Activated CD8-positive, alpha-beta memory T cell treated with anti-CD3 and anti-CD28 coated beads for 1 hour (primary cell): ENCODE data around the gene ABHD12.

Experiments used
- DNase-seq, 2 donors: peaks; one replicate each; pipeline ENCODE4 v3.0.0-alpha.2; 2020; ENCODE audit warnings: low read depth in 1 of 2; ENCODE audit errors: extremely low read depth in 1 of 2

Gene ABHD12

DNA sequence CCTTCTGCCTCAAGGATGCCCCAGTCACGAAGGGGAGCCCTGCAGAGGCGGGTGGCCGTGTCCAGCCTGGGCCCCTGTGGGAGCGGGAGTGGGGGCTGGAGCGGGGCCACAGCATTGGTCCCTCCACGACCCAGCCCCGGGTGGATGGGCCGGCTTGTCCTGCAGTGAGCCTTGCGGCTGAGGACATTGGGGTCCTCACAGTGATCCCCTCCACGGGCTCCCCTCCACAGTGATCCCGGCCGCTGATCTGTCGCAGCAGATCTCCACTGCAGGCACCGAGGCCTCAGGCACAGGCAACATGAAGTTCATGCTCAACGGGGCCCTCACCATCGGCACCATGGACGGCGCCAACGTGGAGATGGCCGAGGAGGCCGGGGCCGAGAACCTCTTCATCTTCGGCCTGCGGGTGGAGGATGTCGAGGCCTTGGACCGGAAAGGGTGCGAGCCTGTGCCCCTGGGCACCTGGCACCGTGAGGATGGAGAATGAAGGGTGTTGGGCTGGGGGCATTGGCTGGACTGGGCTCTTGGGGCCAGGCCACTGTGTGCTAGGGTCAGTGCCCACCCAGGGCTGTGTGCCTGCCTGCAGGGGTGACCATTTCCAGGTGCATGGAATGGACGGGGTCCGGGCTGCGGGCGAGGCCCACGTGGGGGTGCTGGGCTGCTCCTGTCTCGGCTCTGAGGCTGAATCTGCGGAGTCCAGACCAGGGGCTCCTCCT is 98.3 kb downstream of the ABHD12 start:
- no peak for DNase-seq

DNA sequence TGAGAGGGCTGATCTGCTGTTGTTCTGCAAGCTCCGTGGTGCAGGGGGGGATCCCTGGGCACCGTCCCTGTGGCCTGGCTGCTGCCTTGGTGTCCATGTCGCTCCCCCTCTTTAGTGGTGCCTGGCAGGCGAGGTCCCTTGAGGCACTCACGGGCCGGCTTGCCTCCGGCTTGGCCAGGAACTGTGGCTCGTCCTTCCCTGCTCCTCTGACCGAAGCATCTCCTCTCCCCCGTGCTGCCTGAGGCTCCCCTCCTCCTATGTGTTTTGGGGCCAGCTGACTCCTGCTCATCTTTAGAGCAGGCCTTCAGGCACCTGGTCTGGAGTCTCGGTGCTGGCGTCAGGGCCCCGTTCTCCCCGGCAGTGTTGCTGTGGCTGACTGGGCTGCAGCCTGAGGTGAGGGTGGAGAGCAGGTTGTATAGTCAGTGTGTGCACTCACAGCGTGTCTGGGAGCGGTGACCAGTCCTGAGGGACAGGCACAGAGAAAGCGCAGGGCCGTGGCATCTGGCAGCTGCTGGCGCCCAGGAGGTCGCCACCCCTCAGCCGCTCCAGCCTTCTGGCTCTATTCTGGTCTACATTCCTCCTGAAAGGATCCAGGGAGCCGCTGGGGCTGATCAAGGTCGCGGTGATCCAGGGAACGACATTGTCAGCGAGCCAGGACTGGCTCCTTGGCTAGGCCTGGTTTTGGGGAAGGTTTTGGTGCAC is 99.1 kb downstream of the ABHD12 start:
- DNase-seq, result no peak

DNA sequence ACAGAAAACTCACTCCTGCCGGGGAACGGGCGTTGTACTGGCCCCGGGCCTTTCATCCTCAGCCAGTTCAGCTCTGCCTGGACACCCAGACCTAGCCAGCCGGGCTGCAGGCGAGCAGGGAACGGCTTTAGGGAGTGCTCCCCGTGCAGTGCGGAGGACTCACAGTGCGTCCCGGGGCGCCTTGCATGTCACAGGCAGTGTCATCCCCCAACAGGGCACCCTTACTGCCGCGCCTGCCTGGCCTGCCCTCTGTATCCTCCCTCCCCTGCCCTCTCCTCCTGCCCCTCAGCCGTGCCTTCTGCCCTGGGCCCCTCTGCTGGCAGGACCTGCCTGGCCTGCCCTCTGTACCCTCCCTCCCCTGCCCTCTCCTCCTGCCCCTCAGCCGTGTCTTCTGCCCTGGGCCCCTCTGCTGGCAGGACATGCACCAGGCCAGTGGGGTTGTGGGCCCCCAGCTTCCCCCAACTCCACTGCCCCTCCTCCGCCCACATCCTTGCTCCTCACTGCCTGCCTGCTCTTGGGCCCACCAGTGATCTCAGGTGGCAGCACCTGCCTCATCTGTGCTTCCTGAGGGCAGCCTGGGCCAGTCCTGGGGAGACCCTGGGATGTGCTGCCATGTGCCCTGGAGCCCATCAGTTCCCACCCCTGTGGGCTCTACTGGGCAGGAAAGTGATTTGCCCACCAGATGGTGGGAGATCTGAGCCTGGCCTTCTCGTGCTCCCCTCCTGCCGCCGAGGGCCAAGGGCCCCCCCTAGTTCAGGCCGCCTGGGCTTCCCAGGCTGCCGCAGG is 99.8 kb downstream of the ABHD12 start:
- no peak for DNase-seq

GRCh38 chr20:25289886-25290597 is 100.6 kb downstream of the ABHD12 start:
- no peak for DNase-seq

DNA sequence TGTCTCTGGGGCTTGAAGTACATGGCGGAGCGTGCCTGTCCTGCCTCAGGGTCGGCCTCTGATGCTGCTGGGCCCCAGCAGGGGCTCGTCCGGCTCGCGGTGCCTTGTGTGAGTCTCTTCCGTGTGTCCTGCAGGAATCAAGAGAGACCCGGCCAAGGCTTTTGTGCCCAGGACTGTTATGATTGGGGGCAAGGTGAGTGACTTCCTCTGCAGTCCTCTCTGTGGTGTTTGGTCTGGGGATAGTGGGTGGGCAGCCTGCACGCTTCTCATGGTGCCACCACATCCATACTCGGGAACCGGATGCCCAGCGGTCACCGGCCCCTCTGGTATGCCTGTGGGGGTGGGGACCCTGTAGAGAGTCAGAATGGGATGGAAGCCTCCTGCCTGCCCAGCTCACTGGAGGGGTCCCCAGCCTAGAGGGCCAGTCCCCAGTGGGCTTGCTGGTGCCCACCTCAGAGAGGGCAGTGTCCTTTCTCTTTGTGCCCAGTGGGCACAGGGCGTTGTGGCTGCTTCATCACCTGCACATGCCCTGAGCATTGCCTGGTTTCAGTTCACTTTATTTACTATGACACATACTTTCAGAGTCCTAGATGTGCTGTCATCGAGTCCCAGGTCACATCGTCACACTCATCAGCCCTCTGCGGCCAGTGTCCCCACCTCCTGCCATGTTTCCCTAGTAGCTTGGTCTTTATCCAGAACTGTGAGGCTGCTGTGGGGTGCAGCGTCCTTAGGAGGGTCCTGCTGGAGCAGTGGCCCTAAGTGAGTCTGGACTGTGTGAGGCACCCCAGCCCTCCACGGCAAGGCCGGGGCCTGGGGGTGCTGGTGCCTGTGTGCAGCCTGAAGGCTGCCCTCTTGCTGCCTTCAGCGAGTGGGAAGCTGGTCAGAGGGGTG is 102.1 kb downstream of the ABHD12 start:
- DNase-seq, result no peak

- DNase-seq, result no peak
These were observed 102.9 kb downstream of the ABHD12 start for GRCh38 chr20:25287631-25288290.

- DNase-seq, result no peak
These were observed 103.7 kb downstream of the ABHD12 start for GRCh38 chr20:25286917-25287316.

DNA sequence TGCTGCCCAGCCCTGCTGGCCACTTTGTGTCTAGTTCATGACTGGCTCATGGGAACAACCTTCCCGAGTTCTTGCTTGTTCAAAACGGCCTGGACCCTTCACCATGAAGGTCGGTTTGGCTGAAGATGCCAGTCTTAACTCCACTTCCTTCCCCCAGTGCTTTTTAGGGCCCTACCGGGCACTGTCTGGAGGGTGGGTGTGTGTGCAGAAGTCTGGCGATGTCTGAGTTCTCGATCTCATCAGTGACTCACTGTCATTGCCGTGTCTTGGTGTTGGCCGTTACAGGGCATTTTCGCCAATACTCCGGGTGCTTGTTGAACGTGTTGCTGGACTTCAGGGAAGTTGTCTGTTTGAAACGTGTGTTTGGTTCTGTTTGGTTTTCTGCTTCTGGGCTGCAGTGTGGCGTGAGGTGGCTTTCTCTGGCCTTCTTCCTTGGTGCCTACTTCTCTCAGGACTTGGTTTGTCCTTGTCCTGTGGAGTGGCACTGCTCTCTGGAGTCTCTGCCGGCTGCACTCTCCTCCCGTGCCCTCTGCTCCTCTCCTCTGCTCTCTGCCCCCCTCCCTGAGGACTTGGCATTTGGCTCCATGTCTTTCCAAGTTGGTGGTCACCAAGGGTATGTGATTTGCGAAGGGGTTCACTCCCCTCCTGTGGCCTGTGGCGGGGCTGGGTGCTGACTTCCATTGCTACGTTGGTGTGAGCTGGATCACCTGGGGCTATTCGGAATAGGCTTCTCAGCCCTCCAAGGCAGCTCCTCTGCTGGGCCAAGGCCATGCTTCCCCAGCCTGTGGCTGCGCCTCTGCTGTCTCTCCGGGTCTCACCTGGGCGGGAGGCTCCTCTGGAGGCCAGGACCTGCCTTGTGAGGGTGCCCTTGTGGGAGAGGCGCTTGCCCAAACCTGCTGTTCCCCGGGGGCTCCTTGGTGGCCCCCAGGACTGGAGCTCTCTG is 104.5 kb downstream of the ABHD12 start:
- DNase-seq, result no peak

- no peak for DNase-seq
These were observed 105.5 kb downstream of the ABHD12 start for GRCh38 chr20:25285091-25285647.

DNA sequence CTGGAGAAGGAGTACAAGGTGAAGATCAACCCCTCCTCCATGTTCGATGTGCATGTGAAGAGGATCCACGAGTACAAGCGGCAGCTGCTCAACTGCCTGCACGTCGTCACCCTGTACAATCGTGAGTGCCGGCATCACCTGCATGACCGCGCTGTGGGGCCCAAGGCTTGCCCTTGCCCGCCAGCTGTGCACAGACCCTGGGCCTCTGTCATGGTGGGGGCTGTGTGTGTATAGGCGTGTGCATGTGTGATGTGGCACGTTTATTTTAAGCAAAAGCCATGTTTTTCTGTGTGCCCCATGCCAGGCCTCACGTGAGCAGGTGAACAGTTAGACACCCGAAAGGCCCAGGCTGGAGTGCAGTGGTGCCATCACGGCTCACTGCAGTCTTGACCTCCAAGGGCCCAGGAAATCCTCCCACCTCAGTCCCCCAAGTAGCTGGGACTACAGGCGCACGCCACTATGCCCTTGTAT is 106.5 kb downstream of the ABHD12 start:
- no peak for DNase-seq

- no peak for DNase-seq
These were observed 107.2 kb downstream of the ABHD12 start for GRCh38 chr20:25283221-25283951.

DNA sequence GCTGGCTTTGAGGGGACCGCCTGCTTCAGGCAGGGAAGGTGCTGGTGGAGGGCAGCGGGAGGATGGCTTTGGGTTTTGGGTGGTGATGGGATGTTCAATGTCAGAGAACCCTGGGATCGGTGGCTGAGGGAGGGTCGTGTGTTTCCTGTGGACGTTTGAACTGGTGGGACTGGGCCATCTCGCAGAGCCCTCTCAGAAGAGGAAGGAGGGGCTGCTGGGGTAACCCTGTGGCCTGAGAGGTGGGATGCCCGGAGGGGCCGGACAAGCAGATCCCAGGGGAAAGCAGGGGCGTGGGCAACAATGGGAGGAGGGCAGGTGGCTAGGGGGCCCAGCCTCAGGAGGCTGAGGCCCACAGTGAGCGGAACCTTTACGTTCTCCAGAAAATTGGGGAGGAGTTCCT is 107.8 kb downstream of the ABHD12 start:
- no peak for DNase-seq

GRCh38 chr20:25282034-25282781 is 108.4 kb downstream of the ABHD12 start:
- DNase-seq, result no peak

DNA sequence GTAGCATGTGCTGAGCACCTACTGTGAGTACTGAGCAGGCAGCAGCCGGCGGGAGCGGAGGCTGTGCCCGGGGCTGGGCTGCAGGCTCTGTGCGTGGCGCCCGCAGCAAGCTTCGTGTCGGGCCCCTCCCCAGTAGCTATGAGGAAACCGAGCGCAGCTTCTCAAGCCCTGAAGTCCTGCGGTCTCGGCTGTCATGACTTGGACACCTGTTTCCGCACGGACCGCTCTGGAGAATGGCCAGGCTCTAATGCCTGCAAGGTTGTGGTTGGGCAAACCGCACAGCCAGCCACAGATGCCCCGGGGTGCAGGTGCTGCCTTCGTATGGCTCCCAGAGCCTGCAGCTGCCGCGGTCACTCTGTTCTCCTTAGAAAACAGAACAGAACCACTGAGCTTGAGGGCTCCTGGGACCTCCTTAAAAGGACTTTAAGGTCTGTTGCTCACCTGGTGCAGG is 109.1 kb downstream of the ABHD12 start:
- no peak for DNase-seq

DNA sequence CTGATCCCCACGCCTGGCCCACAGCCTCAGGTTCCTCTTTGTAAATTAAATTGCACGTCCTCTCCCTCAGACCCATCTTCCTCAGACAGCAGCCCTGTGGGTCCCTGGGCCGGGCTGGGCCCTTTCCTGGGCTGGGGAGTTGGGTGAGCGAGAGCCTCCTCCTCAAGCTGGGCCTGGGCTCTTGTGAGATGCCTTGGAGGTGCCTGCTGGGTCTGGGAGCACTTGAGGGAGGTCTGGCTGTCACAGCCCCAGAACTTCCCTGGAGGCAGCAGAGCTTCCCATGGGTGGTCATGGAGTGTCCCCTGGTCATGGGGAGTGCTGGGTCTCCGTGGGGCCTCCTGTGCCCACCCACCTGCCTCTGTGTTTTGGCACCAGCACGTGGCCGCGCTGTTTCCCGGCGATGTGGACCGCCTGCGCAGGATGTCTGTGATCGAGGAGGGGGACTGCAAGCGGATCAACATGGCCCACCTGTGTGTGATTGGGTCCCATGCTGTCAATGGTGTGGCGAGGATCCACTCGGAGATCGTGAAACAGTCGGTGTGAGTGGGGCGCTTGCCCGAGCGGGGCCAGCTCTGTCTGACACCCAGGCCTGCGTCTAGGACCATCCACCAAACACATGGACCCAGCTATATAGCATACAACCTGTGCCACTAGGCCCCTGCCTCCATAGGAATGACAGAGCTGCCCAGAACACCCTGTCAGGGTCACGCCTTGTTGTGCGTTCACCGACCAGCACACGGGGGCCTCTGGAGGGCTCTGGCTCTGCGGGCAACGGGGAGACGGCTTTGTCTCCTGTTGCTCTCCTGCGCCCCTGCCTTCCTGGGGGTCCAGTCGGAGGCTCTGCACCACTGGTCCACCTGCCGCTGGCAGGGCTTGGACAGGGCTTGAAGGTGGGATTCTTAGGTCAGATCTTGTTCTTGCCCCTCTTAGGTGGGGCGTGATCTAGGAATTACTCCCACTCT is 109.8 kb downstream of the ABHD12 start:
- DNase-seq, result no peak
